AG10803 (cell line): ENCODE measurements around the gene KRT13.

ENCODE experiments used
- DNase-seq: peaks from one replicate; pipeline ENCODE4 v3.0.0; 2010; ENCODE audit warnings: low read depth
- H3K4me3 ChIP-seq: 2 replicates; pipeline ENCODE4 v1.5.1; 2011; ENCODE audit warnings: mild to moderate bottlenecking, low read length, control low read depth
- TF ChIP-seq, protein P1 (sequence below): conservative IDR thresholded peaks from 2 replicates; pipeline ENCODE4 v1.5.1; 2011; ENCODE audit warnings: mild to moderate bottlenecking, low read length, control low read depth, inconsistent platforms

The KRT13 gene

DNA sequence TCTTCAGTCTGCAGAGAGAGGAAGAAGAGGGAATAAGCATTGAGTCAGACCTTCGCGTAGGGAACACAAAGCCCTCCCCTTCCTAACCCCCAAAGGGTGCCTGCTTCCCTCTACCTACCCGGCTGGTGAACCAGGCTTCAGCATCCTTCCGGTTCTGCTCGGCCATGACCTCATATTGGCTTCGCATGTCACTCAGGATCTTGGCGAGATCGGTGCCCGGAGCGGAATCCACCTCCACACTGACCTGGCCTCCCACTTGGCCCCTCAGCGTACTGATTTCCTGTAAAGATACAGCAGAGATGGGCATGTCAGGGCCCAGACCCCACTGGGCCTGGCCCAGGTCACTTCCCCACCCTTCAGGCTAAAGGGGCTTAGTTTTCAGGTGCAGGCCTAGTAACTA lies 18.8 kb upstream of the KRT13 start:
- H3K4me3 ChIP-seq, result no peak overlapping the region
- DNase-seq, result no peak
- TF ChIP-seq, protein P1, sequence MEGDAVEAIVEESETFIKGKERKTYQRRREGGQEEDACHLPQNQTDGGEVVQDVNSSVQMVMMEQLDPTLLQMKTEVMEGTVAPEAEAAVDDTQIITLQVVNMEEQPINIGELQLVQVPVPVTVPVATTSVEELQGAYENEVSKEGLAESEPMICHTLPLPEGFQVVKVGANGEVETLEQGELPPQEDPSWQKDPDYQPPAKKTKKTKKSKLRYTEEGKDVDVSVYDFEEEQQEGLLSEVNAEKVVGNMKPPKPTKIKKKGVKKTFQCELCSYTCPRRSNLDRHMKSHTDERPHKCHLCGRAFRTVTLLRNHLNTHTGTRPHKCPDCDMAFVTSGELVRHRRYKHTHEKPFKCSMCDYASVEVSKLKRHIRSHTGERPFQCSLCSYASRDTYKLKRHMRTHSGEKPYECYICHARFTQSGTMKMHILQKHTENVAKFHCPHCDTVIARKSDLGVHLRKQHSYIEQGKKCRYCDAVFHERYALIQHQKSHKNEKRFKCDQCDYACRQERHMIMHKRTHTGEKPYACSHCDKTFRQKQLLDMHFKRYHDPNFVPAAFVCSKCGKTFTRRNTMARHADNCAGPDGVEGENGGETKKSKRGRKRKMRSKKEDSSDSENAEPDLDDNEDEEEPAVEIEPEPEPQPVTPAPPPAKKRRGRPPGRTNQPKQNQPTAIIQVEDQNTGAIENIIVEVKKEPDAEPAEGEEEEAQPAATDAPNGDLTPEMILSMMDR, result no peak

DNA sequence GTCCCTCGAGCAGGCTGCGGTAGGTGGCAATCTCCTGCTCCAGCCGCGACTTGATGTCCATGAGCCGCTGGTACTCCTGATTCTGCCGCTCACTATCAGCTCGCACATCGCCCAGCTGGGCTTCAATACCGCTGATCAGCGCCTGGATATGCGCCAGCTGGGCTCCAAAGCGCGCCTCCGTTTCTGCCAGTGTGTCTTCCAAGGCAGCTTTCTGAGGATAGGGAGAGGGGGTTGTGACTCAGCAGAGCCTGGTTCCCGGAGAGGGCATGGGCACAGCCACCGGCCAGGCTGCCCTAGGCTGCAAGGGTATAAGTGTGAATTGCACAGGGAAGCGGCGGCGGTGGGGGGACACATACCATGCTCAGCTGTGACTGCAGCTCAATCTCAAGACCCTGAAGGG lies 18.4 kb upstream of the KRT13 start:
- TF ChIP-seq, protein P1, result no peak
- no peak overlapping the region for H3K4me3 ChIP-seq
- no peak for DNase-seq

GRCh38 chr17:41523225-41523593 lies 17.8 kb upstream of the KRT13 start:
- no peak overlapping the region for H3K4me3 ChIP-seq
- DNase-seq, result no peak
- TF ChIP-seq, protein P1, result no peak

DNA sequence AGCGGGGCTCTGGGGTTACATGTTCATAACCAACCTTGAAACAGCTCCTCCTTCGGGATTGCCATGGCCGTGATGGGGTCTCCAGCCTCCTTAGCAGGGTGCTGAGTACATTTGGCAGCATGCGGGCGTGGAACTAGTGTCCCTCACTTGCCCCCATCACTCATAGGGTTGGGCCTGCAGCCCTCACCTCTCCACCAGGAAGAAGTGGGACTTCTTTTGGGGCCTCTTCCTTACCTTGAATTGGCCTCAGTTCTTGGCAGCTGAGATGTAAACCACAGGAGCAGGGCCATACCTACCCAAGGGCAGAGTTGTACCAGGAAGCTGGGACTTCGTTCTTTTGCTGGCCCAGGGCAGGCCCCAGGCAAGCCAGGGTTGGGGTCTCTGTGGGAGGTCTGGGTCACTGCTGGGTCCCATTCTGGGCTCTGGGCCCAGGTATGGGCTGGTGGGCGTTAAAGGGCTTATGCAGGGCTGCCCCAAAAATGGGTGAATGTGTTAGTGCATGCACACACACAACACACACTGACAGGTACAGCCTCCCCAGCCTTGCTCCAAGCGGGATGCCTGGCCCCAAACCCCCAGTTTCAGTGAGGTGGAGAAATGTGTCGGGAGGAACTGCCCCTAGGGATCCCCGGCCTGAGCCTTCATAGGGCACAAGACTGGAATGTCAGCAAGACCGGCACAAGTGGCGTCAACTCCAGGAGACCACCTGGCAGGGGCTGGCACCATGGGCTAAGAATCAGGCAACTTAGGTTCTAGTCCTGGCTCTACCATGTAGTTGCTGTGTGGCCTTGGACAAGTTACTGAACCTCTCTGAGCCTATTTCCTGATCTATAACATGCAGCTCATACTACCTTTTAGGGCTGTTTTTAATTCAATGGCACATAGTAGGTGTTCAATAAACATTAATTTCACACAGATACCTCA lies 17.2 kb upstream of the KRT13 start:
- no peak overlapping the region for H3K4me3 ChIP-seq
- no peak for DNase-seq
- TF ChIP-seq, protein P1, result no peak

DNA sequence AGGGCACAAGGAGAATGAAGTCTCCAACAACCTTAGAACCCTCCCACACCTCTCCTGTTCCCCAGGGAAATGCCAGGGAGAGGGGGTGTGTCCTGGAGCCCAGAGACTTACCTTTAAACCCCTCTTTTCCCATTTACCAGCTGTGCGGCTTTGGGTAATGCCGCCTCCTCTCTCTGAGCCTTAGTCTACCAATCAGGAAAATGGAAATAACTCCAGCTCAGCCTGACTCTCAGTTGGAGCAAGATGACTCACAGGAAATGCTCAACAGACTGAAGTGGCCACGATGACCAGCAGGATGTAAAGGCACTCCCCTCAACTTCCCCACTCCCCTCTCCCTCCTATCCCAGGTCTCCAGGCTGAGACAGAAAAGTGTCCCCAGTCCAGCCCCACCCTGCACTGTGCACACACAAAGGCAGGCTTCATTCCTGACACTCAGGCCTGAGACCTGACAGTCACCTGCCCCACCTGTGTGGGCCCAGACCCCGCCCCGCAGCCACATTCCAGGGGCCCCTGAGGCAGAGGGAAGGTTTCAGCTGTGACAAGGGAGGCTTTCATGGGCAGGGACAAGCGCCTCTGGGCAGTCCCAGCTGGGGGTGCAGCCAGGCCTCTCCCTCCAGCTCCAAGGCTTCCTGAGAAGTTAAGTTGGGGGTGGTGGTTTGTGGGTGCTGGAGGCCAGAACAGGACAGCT lies 16.3 kb upstream of the KRT13 start:
- TF ChIP-seq, protein P1, result peak; percentile 2; the same call in 1 of the 2 replicates
- no peak overlapping the region for H3K4me3 ChIP-seq

DNA sequence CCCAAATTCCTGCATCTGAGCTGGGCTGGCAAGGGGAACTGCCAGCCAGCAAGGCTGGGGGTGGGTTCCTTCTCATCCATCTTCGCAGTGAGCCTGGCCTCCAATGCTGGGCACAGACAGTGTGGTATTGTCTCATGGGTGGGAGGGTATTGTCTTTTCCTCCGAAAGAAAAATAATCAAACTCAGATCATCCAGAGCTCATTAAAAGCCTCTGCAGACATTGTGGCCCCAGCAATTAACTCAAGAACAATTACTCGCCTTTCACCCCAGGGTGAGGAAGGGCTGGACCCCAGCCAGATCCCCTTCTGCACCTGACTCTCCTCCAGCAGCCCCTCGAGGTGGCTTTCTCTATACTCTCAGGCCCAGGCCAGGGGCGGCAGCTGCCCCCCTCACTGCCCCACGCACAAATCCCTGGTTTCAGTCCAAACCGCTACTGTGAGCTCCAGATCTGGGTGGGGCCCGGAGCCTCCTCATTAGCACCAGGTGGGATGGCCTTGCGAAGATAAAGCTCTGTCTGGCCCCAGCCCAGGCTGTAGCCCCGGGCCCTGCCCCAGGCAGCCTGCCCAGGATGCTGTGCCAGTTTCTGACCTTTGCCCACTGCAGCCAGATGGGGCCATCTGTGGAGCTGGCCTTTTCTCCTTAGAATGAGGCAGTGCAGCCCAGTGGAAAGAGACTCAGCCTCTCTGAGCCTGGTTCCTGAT lies 15.6 kb upstream of the KRT13 start:
- TF ChIP-seq, protein P1, result no peak
- no peak for DNase-seq
- H3K4me3 ChIP-seq, result no peak overlapping the region

More for the DNA sequence above, 16.3 kb upstream of the KRT13 start:
- peak; percentile 73 for DNase-seq
